ENCODE results near the gene EXD3.
A peak's percentile ranks its signal among the peaks of the same experiment; 100 is the strongest.

The EXD3 gene

GRCh38 chr9:137305798-137306065 is 117.2 kb downstream of the EXD3 start:
- Histone ChIP-seq H3K27me3 (no peaks in the 10 kb centered on the region), H3K4me1 (no peaks in the 10 kb centered on the region; the same call in 1 of the 2 replicates), H3K36me3 (no peaks in the 10 kb centered on the region)

DNA sequence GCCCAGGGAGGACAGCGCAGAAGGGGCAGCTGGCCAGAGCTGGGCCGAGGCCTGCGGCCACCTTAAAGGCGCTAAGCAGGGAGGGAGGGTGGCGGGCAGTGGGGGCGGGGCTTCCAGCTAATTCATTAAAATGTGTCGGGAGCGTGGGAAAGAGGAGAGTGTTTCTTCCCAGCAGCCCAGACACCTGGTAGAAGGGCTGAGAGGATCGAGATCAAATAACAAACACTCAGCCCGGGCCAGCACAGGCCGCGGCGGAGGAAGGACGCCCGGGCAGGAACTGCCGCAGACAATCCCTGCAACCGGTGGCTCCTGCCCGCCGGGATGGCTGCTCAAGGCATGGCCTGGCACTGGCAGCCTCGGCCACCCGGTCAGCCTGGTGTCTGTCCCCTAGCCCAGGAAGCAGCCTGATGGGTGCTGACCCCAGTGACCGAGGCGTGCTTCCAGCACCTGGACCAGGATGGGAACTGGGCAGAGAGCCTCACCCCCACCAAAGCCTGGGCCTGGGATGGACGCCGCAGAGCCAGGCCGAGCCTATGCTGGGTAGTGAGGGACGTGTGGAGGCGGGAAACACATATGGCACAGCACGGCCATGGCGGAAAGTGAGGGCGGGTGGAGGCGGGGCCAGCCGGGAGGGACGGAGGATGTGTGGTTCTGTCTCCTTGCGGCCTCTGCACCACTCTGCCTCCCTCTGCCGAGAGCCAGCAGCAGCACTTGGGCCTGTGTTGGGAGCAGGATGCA is 117.7 kb downstream of the EXD3 start:
- peak; percentile 39 for DNase-seq
- Histone ChIP-seq H3K27me3 (no peaks in the 10 kb centered on the region), H3K36me3 (no peaks in the 10 kb centered on the region), H3K9me3 (no peaks in the 10 kb centered on the region), H3K4me1 (no peaks in the 10 kb centered on the region; the same call in 1 of the 2 replicates), H3K4me3 (ENCODE audit: low read depth, low read length) (no peak overlapping the region)
- no peak for TF ChIP-seq CTCF (IDR thresholded peaks at IDR 0.05; ENCODE audit: low read depth, low read length)

More at GRCh38 chr9:137305798-137306065, 117.2 kb downstream of the EXD3 start:
- H3K4me3 ChIP-seq (ENCODE audit: low read depth, low read length): no peak overlapping the region
- no peaks in the 10 kb centered on the region for H3K9me3 ChIP-seq
- no peak for TF ChIP-seq CTCF (IDR thresholded peaks at IDR 0.05; ENCODE audit: low read depth, low read length)
- no peak for DNase-seq

- peak; percentile 28 for DNase-seq
- Histone ChIP-seq H3K27me3 (no peaks in the 10 kb centered on the region), H3K4me1 (no peaks in the 10 kb centered on the region; the same call in 1 of the 2 replicates), H3K4me3 (ENCODE audit: low read depth, low read length) (no peak overlapping the region), H3K36me3 (no peaks in the 10 kb centered on the region), H3K9me3 (no peaks in the 10 kb centered on the region)
- TF ChIP-seq CTCF (IDR thresholded peaks at IDR 0.05; ENCODE audit: low read depth, low read length): peak; percentile 11; the same call in 1 of the 2 replicates
Measured at GRCh38 chr9:137304383-137305059, 118.4 kb downstream of the EXD3 start.

GRCh38 chr9:137303893-137304382 is 119.0 kb downstream of the EXD3 start:
- no peaks in the 10 kb centered on the region for H3K27me3 ChIP-seq
- no peak overlapping the region for H3K4me3 ChIP-seq (ENCODE audit: low read depth, low read length)
- TF ChIP-seq CTCF (IDR thresholded peaks at IDR 0.05; ENCODE audit: low read depth, low read length): no peak
- DNase-seq: peak; percentile 11
- H3K4me1 ChIP-seq: no peaks in the 10 kb centered on the region; the same call in 1 of the 2 replicates
- H3K9me3 ChIP-seq: no peaks in the 10 kb centered on the region
- H3K36me3 ChIP-seq: no peaks in the 10 kb centered on the region

GRCh38 chr9:137303151-137303892 is 119.6 kb downstream of the EXD3 start:
- Histone ChIP-seq H3K9me3 (no peaks in the 10 kb centered on the region), H3K4me1 (no peaks in the 10 kb centered on the region; the same call in 1 of the 2 replicates), H3K36me3 (no peaks in the 10 kb centered on the region), H3K4me3 (ENCODE audit: low read depth, low read length) (no peak overlapping the region), H3K27me3 (no peaks in the 10 kb centered on the region)
- no peak for TF ChIP-seq CTCF (IDR thresholded peaks at IDR 0.05; ENCODE audit: low read depth, low read length)
- peak; percentile 10 for DNase-seq
